ENCODE measurements around the gene CD84.
"Not testable (repeated sequence)": the region's sequence is repeated elsewhere in the genome, so short reads cannot be mapped to it uniquely, and the experiment has no call there.

CD84 gene

DNA sequence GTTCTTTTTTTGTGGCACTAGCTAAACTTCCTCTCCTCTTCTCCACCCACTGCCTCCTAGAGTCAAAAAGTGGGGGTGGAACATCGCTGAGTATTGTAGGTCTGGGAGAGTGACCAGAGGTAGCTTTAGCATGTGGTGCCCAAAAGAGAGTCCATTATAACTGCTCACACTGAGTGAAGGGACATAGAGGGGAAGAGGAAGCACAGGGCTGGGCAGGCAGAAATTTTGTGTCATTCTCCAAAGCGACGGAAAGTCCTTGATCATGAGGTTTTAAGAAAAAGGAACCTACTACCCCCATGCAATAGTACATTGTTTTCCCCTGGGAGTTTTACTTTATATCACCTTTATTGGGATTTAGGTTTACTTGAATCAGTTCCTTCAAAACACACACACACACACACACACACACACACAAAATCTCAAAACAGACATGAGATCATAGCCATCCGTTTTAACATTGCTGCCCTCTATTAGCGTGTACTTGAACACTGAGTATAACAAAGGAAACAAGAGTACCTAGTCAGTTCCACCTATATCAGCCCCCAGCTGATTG, 4.1 kb downstream of the CD84 start:
- DNase-seq: peak in 6 of 56 donors; percentile 1 to 18 (median 4)

DNA sequence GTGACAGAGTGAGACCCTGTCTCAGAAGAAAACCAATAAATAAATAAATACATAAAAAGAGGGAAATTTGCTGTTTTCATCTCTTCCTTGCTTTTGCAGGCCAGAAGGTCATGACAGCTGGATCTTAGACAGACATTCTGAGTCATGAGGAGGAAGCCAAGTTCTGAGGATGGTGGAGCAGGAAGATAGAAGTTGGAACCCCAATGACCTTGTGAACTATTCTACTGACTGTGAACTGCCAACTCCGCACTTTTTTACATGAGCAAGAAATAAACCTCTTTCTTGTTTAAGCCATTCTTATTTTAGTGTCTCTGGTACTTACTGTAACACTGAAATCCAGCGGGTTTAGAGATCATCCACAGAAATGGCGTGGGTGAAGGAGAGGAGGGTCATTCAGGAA, 8.5 kb downstream of the CD84 start:
- DNase-seq: no peak

DNA sequence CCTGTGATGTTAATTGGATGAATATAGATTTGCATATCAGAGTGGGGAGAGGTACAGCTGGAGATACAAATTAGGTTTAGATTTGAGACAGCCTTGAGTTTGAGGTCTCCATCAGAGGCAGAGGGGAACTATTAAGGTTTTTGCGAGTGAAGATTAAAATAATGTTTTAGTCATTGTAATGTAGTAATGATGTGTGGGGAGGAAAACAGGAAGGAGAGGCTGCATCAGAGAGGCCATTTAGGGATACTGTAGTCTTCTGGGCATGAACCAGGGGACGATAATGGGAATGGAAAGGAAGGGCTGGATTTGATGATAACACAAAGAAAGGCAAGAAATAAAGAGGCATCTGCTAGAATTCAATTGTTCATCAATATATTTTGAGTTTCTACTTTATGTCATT, 9.5 kb downstream of the CD84 start:
- no peak for DNase-seq

DNA sequence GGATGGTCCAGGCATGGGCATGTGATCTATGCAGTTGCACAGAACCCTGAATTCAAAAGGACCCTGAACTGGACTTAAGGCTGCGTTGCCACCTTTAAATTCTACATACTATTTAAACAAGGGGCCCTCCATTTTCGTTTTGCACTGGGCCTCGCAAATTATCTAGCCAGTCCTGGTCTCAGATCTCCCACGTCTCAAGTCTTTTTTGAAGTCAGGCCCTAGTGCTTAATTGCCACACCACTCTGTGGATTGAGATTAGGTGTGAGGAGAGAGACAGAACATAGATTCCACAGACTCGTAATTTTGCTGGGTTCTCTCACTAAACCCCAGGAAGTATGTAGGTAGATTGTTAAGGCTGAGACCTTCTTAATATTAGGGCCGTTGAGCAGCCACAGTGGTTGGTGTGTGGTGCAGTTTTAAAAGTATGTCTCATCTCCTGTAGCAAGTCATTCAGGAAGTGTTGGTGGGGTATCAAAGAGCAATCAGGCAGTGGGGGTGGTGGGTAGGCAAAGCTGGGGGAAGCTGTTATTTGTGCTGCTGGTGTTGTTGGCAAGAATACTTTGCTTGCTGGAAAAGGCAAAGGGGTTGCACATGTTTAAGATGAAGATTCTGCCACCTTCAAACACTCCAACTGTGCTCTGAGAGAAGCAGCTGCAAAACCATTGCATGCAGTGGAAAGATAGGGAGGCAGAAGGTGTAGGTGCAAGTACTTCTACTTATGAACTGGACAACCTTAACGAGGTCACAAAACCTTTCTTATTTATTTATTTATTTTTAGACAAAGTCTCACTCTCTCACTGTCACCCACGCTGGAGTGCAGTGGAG, 11.2 kb downstream of the CD84 start:
- DNase-seq: no peak

DNA sequence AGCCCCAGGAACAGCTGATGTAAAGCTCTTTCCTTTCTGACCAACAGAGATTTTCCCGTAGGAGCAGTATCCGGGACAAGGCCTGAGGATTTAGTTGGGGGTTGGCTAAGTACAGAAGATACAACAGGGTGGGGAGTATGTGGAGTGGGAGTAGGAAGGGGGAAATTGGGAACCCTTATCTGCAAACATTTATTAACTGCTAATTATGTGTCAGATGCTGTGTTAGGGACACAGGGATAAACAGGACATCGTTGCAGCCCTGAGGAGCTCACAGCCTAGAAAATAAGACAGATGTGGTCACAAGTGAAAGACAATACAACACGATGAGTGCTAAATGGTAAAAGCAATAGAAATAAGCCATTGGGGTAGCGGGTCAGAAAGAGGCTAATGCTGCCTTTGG, 12.0 kb downstream of the CD84 start:
- no peak for DNase-seq

DNA sequence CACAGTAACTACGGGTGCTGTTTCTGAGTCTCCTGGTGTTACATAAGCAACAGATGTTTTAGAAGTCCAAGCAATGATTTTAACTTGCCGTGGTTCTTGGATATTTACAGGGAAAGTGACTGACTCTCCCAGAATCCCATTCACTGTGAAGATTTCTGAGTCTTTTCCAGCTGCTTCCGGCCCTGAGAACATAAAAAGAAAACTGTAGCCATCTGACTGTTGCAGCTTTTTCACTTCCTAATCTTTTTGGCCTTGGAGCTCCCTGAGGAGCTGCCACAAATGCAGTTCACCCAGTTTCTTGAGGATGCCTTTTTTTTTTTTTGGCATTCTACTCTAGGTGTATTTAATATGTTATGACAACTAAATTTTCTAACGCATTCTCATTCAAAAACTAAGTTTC, 13.7 kb downstream of the CD84 start:
- no peak for DNase-seq

DNA sequence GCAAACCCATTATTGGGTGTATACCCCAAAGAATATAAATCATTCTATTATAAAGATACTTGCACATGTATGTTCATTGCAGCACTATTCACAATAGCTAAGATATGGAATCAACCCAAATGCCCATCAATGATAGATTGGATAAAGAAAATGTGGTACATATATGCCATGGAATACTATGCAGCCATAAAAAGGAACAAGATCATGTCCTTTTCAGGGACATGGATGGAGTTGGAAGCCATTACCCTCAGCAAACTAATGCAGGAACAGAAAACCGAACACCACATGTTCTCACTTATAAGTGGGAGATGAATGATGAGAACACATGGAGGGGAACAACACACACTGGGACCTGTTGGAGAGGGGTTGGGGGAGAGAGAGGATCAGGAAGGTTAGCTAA, 16.1 kb downstream of the CD84 start:
- not testable (repeated sequence) for DNase-seq

DNA sequence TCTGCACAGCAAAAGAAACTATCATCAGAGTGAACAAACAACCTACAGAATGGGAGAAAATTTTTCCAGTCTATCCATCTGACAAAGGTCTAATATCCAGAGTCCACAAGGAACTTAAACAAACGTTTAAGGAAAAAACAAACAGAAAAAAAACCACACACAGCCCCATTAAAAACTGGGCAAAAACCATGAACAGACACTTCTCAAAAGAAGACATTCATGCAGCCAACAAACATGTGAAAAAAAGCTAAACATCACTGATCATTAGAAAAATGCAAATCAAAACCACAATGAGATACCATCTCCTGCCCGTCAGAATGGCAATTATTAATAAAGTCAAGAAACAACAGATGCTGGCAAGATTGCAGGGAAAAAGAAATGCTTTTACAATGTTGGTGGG, 16.6 kb downstream of the CD84 start:
- DNase-seq: not testable (repeated sequence)

DNA sequence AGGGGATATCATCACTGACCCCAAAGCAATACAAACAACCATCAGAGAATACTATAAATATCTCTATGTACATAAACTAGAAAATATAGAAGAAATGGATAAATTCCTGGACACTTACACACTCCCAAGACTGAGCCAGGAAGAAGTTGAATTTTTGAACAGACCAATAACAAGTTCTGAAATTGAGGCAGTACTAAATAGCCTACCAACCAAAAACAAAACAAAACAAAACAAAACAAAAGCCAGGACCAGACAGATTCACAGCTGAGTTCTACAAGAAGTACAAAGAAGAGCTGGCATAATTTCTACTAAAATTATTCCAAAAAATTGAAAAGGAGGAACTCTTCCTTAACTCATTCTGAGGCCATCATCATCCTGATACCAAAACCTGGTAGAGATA, 18.5 kb downstream of the CD84 start:
- no peak for DNase-seq

DNA sequence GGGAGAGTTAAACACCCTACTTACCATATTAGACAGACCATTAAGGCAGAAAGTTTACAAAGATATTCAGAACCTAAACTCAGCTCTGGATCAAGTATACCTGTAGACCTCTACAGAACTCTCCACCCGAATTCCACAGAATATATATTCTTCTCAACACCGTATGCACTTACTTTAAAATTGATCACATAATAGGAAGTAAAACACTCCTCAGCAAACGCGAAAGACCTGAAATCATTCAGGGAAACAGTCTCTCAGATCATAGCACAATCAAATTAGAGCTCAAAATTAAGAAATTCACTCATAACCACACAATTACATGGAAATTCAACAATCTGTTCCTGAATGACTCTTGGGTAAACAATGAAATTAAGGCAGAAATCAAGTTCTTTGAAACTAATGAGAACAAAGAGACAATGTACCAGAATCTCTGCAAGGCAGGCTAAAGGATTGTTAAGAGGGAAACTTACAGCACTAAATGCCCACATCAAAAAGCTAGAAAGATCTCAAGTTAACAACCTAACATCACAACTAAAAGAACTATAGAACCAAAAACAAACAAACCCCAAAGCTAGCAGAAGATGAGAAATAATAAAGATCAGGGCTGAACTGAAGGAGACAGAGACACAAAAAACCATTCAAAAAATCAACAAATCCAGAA, 19.1 kb downstream of the CD84 start:
- no peak for DNase-seq

DNA sequence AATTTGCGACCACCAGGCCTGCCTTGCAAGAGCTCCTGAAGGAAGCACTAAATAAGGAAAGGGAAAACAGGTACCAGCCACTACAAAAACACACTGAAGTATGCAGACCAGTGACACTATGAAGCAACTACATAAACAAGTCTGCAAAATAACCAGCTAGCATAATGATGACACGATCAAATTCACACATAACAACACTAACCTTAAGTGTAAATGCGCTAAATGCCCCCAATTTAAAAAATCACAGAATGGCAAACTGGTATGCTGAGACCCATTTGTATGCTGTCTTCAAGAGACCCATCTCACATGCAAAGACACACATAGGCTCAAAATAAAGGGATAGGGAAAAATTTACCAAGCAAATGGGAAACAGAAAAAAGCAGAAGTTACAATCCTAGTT, 19.9 kb downstream of the CD84 start:
- DNase-seq: not testable (repeated sequence)

DNA sequence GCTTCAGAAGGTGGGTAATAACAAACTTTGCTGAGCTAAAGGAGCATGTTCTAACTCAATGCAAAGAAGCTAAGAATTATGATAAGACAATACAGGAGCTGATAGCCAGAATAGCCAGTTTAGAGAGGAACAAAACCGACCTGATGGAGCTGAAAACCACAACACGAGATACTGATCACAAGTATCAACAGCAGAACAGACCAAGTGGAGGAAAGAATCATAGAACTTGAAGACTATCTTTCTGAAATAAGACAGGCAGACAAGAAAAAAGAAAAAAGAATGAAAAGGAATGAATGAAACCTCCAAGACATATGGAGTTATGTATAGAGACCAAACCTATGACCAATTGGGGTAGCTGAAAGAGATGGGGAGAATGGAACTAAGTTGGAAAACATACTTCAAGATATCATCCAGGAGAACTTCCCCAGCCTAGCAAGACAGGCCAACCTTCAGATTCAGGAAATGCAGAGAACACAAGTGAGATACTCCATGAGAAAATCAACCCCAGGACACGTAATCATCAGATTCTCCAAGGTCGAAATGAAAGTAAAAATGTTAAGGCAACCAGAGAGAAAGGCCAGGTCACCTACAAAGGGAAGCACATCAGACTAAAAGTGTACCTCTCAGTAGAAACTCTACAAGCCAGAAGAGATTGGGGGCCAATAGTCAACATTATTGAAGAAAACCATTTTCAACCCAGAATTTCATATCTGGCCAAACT, 20.5 kb downstream of the CD84 start:
- DNase-seq: no peak

DNA sequence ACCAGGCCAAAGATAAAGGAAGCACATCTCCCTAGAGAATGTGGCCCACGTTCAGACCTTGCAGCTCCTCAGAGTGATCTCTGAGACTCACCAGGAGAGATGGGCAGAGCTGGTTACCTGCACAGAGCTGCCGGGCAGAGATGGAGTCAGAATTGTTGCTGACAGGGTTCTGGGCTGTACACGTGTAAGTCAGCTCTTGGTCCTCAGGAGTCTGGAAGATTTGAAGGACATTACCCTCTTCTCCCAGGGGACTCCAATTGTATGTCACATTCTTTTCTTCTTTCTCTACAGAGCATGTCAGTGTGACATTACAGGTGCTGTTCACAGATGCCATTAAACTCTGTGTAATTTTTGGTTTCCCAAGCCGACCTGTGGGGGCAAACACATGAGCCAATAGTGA, 25.5 kb downstream of the CD84 start:
- DNase-seq: no peak

DNA sequence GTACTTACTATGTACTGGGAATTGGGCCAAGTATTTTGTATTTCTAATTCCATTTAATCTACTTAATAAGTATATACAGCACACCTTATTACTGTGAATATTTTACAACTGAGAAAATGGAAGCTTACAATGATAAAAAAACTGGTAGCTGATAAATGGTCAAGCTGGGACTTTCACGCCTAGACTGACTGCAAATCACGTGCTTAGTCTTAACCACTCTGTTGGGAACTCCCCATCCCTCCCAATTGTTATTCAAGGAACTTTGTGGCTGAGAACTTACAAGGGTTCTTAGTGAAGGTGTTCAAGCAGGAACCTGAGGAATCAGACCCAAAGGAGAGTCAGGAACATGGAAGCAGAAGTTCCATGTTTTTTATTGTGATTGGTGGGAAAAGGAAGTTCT, 26.9 kb downstream of the CD84 start:
- no peak for DNase-seq

DNA sequence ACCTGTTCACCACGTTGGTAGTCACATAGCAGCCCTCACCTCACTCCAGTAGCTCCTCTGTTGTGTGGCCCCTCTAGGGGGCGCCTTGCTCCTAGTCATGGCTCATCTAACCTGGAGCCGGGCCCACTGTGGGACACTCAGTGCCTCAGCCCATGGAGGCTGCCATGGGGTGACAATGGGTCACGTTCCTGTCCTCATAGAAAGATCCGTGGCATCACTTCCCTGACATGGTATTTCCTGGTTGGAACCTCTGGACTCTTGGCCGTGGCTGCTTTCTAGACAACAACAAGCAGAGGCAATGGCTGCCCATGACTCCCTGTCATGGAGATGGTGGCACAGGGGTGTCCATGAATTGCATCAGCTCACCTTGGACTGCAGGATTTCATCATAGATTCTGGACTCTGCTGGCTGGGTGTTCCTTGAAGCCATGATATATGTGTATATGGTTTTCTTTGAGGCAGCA, 28.7 kb downstream of the CD84 start:
- no peak for DNase-seq

DNA sequence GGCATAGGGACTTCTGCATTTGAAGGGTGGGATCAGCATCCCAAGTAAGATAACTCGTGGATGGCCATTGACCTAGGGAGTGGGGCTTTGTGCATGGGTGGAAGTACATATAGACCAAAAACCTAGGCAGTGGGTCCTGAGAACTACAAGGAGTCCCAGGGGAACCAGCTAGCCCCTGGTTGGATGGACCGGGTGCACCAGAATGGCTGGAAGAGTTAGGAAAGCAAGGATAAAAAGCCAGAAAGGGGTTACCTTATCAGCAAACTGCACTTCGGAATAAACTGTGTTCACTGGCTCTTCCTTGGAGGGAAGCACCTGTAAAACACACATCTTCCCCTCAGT, 29.7 kb downstream of the CD84 start:
- DNase-seq: no peak

DNA sequence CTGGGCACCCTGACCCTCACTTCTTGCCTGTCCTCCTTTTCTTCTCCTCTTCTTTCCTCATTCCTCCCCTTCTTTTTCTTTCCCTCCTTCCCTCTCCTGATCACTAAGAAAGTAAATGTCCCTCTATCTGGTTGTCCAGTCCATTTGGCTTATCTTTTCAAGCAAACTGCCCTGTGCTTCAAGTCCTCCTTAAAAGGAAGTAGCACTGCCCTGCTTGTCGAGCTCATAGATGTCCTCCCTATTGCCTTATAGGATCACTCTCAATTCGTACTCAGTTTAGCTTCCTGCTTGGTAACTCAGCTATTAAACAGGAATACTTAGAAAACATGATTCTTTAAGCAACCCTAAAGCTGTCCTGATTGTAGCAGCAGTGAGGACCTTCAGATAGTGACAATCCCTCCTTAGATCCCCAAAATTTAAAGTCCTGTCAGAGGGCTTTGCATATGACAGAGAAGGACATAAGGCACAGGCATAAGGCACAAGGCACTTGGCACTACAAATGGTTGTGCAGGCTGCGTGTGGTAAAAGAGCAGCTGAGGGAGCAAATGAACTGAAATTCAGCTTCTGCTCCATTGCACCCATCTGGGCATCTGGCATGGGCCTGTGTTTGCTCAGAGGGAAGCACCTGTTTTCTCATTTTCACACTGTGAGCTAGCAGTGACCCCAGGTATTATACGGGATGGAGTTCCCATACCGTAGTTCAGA, 30.2 kb downstream of the CD84 start:
- DNase-seq: no peak

DNA sequence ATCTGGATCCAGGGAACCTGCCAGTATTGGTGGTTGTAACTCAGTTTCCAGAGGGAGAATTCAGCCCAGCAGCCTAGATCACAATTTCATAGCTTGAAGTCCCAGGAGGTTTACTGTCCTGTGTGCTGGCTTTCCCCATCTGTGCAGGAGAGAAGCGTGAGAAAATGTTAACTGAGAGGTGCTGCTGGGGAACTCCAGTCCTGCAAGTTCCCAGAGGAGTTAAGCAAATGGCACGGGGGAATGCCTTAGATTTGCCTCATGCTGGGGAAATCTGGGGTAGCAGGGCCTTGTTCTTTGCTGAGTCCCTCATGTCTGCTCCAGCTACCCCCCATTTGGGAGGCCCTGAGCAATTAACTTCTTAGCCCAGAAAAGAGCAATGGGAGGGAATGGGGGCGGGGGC, 31.1 kb downstream of the CD84 start:
- DNase-seq: no peak

DNA sequence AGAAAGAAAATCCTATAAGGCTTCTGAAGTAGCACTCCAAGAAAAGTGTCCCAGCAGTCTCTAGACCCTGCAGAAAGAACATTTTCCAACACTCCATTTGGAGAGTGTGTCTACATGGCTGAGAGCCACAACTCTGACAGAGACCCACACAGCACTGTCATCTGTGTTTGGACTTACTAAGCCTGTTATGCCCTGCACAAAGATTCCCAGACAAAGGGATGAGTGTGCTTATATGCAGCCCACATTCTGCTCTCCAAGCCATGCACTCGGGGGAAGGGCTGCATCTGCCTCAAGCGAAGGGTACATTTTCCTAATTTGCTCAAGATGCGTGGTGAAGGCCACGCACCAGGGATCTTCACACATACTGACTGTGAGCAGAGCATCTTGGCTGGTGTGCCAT, 31.9 kb downstream of the CD84 start:
- DNase-seq: no peak

DNA sequence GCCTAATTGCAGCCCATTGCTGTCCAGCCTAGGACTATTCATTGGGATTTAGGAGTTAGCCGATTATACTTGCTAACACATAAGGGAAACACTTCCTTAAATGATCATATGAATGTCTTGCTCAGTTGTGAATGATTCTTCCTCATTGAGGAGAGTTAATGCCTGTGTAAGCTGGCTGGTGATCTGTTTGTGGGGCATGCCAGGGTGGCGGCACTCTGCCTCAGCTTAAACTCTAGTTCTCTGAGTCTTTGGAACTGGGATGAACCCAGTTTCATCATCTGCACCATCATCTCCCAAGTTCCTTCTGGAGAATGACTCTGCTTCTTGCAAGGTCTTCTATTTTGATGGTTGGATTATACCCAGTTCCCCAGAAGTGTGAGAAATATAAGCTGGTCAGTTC, 32.4 kb downstream of the CD84 start:
- DNase-seq: no peak

DNA sequence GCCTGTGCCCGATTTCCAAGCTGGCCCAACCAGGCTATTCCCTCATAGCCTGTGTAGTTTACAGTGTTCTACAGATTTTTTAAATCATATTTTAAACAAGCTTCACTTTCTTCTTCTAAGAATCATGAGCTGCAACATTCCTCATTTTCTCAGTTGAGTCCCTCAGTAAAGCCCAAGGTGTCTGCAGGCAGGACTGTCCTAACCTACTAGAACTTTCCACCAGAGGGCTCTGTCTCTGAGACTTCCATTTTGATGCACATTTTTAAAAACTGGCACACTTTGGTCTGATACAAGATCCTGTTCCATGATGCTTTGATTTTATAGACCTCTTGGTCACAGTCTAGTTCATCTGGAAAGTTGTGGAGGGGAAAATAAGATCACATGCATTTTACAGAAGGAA, 34.6 kb downstream of the CD84 start:
- peak in 1 of 56 donors; percentile 3 for DNase-seq

Data from nucleus accumbens (tissue), 56 donors.